ENCODE results near the gene SERPINA9. TPM values are rescaled to one million over a fixed set of nuclear protein-coding genes. Genes with fewer than 3 reads are reported as not detected.
A peak's percentile ranks its signal among the peaks of the same experiment; 100 is the strongest.

SERPINA9 gene
- total RNA-seq, 8 experiments from 2014 or later: 1.3 TPM; not detected in 7

DNA sequence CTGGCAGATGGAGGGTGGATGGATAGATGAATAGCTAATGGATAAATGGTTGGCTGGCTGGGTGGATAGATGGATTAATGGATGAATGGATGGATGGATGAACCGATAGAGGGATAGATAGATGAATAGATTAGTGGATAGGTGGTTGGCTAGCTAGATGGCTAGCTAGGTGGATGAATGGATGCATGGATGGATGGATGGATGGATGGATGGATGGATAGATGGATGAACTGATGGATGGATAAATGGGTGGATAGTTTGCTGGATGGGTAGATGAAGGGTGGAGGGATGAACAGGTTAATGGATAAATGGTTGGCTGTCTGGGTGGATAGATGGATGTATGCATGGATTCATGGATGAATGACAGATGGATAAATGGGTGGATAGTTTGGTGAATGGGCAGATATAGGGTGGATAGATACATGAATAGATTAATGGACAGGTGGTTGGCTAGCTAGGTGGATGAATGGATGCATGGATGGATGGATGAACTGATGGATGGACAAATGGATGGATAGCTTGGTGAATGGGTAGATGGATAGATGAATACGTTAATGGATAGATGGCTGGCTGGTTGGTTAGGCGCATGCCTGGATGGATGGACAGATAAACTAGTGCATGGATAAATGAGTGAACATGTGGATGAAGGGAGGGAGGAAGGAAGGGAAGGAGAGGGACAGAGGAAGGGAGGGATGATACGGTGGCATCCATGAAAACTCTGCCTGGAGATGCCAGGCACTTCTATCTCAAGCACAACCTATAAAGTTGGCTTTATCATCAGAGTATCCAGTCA is 8.1 kb downstream of the SERPINA9 start:
- in situ Hi-C loops (cut with MboI; ENCODE audit: low pct_unique_long_range_greater_than_20kb in 2 of 9, low sequenced_read_pairs in 9 of 9, unreplicated experiment in 9 of 9): no loop called here
- Histone ChIP-seq H3K27ac (no peak overlapping the region), H3K4me3 (no peak overlapping the region), H3K4me1 (replicated peaks in 1 of 2) (no peaks in the 10 kb centered on the region)
- ATAC-seq (replicated peaks in 6 of 8): no peak
- 17 to 100% (median 83%) methylated on average over 1 to 4 of the region's 4 CpGs for WGBS, 10 experiments

DNA sequence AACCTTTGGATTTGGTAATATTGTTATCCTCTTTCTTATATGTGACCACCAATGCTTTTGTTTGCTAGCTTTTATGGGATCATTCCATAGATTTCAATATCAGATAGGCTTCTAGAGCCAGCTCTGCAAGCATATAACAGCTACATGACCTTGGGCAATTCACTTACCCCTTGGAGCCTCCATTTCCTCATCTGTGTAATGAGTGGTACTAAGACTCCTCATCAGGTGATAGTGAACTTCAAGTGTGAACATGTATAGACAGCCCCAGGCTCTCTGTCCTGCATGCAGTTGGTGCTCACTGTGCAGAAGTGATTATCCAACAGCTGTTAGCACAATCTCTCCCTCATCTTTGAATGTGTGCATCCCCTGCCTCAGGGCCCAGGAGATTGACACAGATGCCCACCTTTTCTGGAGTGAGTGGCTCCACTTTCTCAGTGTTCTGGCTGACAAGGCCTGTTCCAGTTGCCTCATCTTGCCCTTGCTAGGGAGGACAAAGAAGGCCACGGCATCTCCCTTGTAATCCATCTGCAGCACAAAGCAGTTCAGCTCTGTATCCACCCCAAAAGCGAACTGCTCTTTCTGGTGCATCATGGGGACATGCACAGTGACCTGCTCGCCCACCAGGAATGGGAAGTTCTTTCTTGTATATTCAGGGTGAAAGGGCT is 9.2 kb downstream of the SERPINA9 start:
- in situ Hi-C loops (cut with MboI; ENCODE audit: low pct_unique_long_range_greater_than_20kb in 2 of 9, low sequenced_read_pairs in 9 of 9, unreplicated experiment in 9 of 9): no loop called here
- WGBS, 10 experiments: 10 to 67% (median 25%) methylated on average over 1 to 3 of the region's 3 CpGs; no CpG with 5 or more reads in 3 of the 10 experiments
- ATAC-seq (replicated peaks in 6 of 8): no peak

DNA sequence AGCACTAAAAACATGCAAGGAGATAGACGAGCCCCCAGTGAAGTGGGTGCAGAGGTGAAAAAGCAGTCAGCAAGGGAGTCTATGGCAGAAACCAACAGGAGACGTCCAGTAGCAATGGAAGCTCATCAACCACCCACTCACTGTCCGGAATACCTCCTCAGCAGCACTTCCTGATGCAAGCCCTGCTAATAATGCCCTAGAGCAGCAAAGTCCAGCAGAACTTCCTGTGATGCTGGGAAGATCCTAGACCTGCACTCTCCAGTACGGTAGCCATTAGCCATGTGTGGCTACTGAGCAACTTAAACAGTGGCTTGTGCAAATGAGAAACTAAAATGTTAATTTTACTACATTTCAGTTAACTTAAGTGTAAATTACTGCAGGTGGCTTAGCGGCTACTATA is 11.0 kb downstream of the SERPINA9 start:
- in situ Hi-C loops (cut with MboI; ENCODE audit: low pct_unique_long_range_greater_than_20kb in 2 of 9, low sequenced_read_pairs in 9 of 9, unreplicated experiment in 9 of 9): no loop called here
- no peak overlapping the region for H3K27ac ChIP-seq
- H3K4me1 ChIP-seq (replicated peaks in 1 of 2): no peaks in the 10 kb centered on the region
- ATAC-seq (replicated peaks in 6 of 8): no peak
- H3K4me3 ChIP-seq: no peak overlapping the region
- WGBS, 10 experiments: 44 to 100% (median 80%) methylated on average over 1 to 5 of the region's 5 CpGs; no CpG with 5 or more reads in 3 of the 10 experiments

More for the DNA sequence above, 9.2 kb downstream of the SERPINA9 start:
- Histone ChIP-seq H3K4me3 (no peak overlapping the region), H3K4me1 (replicated peaks in 1 of 2) (no peaks in the 10 kb centered on the region), H3K27ac (no peak overlapping the region)

DNA sequence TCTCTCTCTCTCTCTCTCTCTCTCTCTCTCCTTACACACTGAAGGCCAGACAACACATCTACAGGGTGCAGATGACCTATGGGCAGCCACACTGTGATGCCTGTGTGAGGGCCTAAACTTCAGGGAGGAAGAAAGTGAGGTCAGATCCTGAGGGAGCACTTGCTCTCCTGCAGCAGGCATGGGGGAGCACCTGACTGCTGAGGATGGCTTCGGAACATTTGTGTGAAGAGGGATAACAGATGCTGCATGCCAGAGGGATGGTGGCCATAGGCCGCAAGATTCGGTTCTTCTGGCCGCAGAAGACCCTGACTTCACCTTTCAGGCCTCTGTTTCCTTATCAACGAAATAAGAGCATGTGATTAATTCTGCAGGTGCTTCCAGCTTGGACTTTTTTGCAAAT is 11.7 kb downstream of the SERPINA9 start:
- Histone ChIP-seq H3K4me3 (no peak overlapping the region), H3K4me1 (replicated peaks in 1 of 2) (no peaks in the 10 kb centered on the region), H3K27ac (no peak overlapping the region)
- no peak for ATAC-seq (replicated peaks in 6 of 8)
- in situ Hi-C loops (cut with MboI; ENCODE audit: low pct_unique_long_range_greater_than_20kb in 2 of 9, low sequenced_read_pairs in 9 of 9, unreplicated experiment in 9 of 9): no loop called here
- 77 to 100% (median 83%) methylated on average over 1 to 4 of the region's 5 CpGs; no CpG with 5 or more reads in 7 of the 10 experiments for WGBS, 10 experiments

DNA sequence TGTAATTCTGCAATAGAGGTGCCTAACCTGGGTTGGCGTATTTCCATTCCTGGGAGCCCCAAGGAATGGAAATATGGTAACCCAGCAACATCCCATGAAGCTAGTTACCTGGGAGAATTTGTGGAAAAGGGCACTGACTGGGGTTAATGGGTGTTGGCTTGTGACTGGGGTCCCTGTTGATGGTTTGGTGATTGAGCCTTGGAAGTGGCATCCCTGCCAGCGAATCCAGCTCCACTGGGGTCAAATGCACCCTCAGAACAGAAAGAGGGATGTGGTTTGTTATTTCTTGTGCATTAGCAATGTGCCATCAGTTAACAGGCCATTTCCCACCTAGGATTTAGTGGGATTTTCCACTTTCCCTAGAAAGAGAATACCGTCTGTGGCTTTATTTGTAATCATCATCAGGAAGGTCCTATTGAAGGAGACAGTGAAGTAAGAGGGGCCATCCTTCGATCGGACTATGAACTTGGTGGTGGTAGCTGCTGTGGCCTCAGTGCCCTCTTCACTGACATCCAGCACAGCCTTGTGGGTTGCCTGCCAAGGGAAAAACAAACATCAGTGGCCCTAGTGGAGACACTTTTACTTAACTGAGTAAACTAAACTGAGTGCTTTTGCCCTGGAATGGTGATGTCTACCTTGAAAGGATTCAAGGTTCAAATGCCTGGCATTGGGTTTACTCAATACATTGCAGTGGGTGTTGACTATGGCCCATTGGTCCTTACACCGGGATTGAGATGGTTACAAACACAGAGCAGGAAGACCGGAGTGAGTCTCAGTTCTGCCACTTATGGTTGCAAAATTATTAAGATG is 13.0 kb downstream of the SERPINA9 start:
- ATAC-seq (replicated peaks in 6 of 8): no peak
- H3K4me1 ChIP-seq (replicated peaks in 1 of 2): no peaks in the 10 kb centered on the region
- WGBS, 10 experiments: 13 to 100% (median 80%) methylated on average over 1 to 7 of the region's 7 CpGs; no CpG with 5 or more reads in 1 of the 10 experiments
- in situ Hi-C loops (cut with MboI; ENCODE audit: low pct_unique_long_range_greater_than_20kb in 2 of 9, low sequenced_read_pairs in 9 of 9, unreplicated experiment in 9 of 9): no loop called here
- H3K4me3 ChIP-seq: no peak overlapping the region
- H3K27ac ChIP-seq: no peak overlapping the region

DNA sequence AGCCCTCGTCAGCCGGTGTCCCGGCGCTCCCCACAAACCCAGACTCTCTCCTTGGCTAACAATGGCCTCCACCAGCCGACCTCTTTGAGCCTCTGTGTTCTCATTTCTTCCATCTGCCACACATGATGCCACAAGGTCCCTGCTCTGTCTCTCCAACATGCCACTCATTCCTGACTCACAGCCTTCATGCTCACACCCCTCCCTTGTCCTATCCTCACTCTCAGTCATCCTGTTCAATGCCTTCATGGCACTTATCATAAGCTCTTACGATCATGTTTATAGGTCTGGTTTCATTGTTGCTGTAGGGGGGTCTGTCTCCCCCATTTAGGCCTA is 13.8 kb downstream of the SERPINA9 start:
- in situ Hi-C loops (cut with MboI; ENCODE audit: low pct_unique_long_range_greater_than_20kb in 2 of 9, low sequenced_read_pairs in 9 of 9, unreplicated experiment in 9 of 9): no loop called here
- Histone ChIP-seq H3K4me3 (no peak overlapping the region), H3K4me1 (replicated peaks in 1 of 2) (no peaks in the 10 kb centered on the region), H3K27ac (no peak overlapping the region)
- 0 to 90% (median 60%) methylated on average over 1 to 2 of the region's 6 CpGs; no CpG with 5 or more reads in 4 of the 10 experiments for WGBS, 10 experiments
- peak in 1 of 8 experiments; percentile 47 for ATAC-seq (replicated peaks in 6 of 8)

DNA sequence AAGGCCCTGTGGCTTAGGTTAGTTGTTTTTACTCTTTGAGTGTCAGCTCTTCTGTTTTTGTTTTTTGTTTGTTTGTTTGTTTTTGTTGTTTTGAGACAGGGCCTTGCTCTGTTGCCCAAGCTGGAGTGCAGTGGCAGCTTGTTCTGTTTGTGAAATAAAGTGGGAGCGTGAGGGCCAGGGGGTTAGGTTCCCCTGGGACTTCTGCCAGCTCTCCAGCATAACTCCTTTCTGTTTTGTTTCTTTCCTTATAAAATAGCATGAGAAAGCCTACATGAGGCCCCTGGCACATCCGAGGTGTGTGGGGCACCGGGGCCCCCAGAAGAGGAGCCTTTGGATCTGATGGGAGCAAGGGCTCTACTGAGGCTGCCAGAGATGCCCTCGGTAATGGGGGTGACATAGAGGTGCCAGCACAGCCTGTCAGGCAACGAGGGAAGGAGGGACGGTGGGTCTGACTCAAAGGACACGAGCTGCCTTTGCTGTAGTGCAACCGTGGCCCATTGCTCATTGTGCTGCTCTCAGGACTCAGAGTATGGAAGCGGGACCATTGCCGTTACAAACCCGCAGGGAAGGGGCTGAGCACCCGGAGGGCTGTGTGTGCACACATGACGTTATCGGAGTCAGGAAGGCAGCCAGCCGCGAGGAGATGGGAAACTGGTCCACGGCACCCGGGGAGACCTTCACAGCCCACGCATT is 14.3 kb downstream of the SERPINA9 start:
- ATAC-seq (replicated peaks in 6 of 8): peak in 1 of 8 experiments; percentile 49
- H3K27ac ChIP-seq: no peak overlapping the region
- no peak overlapping the region for H3K4me3 ChIP-seq
- no peaks in the 10 kb centered on the region for H3K4me1 ChIP-seq (replicated peaks in 1 of 2)
- in situ Hi-C loops (cut with MboI; ENCODE audit: low pct_unique_long_range_greater_than_20kb in 2 of 9, low sequenced_read_pairs in 9 of 9, unreplicated experiment in 9 of 9): no loop called here
- 40 to 100% (median 90%) methylated on average over 1 to 6 of the region's 19 CpGs; no CpG with 5 or more reads in 1 of the 10 experiments for WGBS, 10 experiments

DNA sequence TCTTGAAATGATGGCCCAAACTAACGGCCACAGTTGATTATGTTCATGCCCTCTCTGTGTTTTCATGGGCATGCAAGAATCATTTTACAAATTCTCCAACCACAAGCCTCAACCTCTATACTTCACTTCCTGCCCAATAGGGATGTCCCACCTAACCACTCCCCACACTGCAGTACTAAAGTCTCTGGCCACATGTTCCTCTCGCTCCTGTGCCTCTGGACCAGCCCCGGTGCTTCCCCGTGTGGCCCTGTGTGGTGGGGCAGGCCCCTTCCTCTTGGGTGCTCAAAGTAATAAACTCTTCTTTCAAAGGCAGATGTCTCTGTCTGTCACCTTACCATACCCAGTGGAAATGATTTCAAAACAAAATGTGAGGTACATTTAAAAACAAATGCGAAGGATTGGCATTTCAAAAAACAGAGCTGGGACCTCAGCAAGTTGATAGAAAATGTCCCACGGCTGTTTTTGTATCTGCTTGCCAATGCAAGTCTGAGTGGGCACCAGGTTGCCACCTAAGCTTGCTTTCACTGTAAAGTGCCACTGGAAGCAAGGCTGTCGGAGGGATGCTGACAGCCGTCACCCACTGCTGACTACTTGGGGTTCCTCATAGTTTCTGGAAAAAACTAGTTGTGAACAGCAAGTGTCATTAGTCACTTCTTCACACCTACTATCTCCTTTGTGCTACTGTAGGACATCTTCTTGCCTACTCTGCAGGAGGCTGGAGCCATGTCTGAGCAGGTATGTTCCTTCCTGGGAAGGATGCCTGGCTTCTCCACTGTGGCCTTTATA is 15.2 kb downstream of the SERPINA9 start:
- 17 to 88% (median 66%) methylated on average over 2 to 7 of the region's 8 CpGs for WGBS, 10 experiments
- ATAC-seq (replicated peaks in 6 of 8): no peak
- Histone ChIP-seq H3K4me1 (replicated peaks in 1 of 2) (no peaks in the 10 kb centered on the region), H3K27ac (no peak overlapping the region), H3K4me3 (no peak overlapping the region)
- in situ Hi-C loops (cut with MboI; ENCODE audit: low pct_unique_long_range_greater_than_20kb in 2 of 9, low sequenced_read_pairs in 9 of 9, unreplicated experiment in 9 of 9): no loop called here

DNA sequence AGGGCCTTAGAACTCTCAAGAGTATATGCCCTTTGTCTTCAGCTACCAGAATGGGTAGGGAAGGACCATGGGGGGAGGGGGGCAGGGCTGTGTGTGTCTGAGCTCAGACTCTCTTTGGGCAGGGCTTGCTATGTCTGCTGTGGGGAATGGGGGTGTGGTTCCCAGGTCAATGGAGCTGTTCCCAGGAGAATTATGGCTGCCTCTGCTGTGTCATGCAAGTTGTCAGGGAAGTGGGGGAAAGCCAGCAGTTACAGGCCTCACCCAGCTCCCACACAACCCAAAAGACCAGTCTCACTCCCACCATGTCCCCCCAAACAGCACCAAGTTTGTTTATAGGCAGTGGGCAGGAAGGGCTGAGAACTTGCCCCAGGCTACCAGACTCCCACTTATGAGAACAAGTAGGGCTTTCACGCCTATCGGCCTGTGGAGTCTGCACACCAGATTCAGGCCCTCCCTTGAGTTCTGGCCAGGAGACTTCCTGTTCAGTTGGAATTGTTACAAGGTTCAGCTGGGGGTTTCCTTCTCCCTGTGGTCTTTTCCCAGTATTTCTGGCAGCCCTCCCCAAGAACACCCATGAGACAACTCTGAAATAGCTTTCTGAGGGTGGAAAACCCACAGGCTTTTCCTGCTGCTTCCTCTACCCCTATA is 17.3 kb downstream of the SERPINA9 start:
- H3K4me3 ChIP-seq: no peak overlapping the region
- no peak overlapping the region for H3K27ac ChIP-seq
- no peaks in the 10 kb centered on the region for H3K4me1 ChIP-seq (replicated peaks in 1 of 2)
- ATAC-seq (replicated peaks in 6 of 8): peak in 2 of 8 experiments; percentile 83 to 99
- WGBS, 10 experiments: 0 to 100% methylated on average over 1 of the region's 2 CpGs; no CpG with 5 or more reads in 8 of the 10 experiments
- in situ Hi-C loops (cut with MboI; ENCODE audit: low pct_unique_long_range_greater_than_20kb in 2 of 9, low sequenced_read_pairs in 9 of 9, unreplicated experiment in 9 of 9): no loop called here

DNA sequence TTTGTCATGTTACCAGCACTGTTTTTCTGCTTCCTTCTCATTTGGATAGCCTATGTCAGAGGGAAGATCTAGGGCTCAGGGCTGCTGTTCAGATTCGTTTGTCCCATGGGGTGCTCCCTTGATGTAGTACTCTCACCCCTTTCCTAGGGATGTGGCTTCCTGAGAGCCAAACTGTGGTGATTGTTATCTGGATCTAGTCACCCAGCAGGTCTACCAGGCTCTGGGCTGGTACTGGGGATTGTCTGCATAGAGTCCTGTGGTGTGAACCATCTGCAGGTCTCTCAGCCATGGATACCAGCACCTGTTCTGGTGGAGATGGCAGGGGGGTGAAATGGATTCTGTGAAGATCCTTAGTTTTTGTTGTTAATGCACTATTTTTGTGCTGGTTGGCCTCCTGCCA is 17.9 kb downstream of the SERPINA9 start:
- WGBS, 10 experiments: 71 to 88% (median 80%) methylated on average over 1 of the region's 1 CpG; no CpG with 5 or more reads in 6 of the 10 experiments

DNA sequence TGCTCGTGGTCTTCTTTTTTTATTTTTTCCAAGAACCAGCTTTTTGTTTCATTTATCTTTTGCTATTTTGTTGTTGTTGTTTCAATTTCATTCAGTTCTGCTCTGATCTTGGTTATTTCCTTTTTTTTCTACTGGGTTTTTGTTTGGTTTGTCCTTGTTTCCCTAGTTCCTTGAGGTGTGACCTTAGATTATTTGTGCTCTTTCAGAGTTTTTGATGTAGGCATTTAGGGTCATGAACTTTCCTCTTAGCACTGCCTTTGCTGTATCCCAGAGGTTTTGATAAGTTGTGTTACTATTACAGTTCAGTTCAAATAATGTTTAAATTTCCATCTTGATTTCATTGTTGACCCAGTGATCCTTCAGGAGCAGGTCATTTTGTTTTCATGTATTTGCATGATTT is 20.1 kb downstream of the SERPINA9 start:
- 0 to 80% (median 0%) methylated on average over 1 of the region's 1 CpG for WGBS, 10 experiments
- H3K4me3 ChIP-seq: no peak overlapping the region
- ATAC-seq (replicated peaks in 6 of 8): no peak
- in situ Hi-C loops (cut with MboI; ENCODE audit: low pct_unique_long_range_greater_than_20kb in 2 of 9, low sequenced_read_pairs in 9 of 9, unreplicated experiment in 9 of 9): no loop called here
- H3K27ac ChIP-seq: no peak overlapping the region
- H3K4me1 ChIP-seq (replicated peaks in 1 of 2): peaks cover 18% of the 10 kb centered on the region in 2 donors

More for the DNA sequence above, 17.9 kb downstream of the SERPINA9 start:
- Histone ChIP-seq H3K27ac (no peak overlapping the region), H3K4me3 (no peak overlapping the region), H3K4me1 (replicated peaks in 1 of 2) (no peaks in the 10 kb centered on the region)
- in situ Hi-C loops (cut with MboI; ENCODE audit: low pct_unique_long_range_greater_than_20kb in 2 of 9, low sequenced_read_pairs in 9 of 9, unreplicated experiment in 9 of 9): no loop called here
- ATAC-seq (replicated peaks in 6 of 8): no peak
